Esophagus muscularis mucosa (tissue), 4 donors: ENCODE data around the gene CDH18.

Source experiments
- CTCF ChIP-seq, 3 experiments: fragments of 200-600 bp in 2 of 3; fragments of 450-650 bp in 1 of 3; sonication (generic) in 2 of 3; IDR thresholded peaks; one replicate each; pipeline ENCODE4 v1.5.1; 2017 to 2019; ENCODE audit warnings: antibody characterized with exemption in 3 of 3, mild to moderate bottlenecking in 2 of 3, moderate library complexity in 1 of 3
- EP300 ChIP-seq: sonication (generic); formaldehyde crosslinking; IDR thresholded peaks from one replicate; pipeline ENCODE4 v1.6.1; 2017; ENCODE audit warnings: antibody characterized with exemption
- POLR2A ChIP-seq: fragments of 450-650 bp; IDR thresholded peaks from one replicate; pipeline ENCODE4 v1.6.1; 2017; ENCODE audit warnings: antibody characterized with exemption, moderate library complexity, mild to moderate bottlenecking, low read depth
- POLR2AphosphoS5 ChIP-seq, 2 donors: sonication (generic); formaldehyde crosslinking; IDR thresholded peaks; one replicate each; pipeline ENCODE4 v1.6.1; 2017; ENCODE audit warnings: antibody characterized with exemption in 2 of 2

GRCh38 chr5:19917588-19918122, 70.3 kb downstream of the CDH18 start:
- TF ChIP-seq CTCF (IDR thresholded peaks at IDR 0.05) (no peak), POLR2AphosphoS5 (IDR thresholded peaks at IDR 0.05) (no peak), POLR2A (no peak), EP300 (no peak)
